ENCODE data around the gene DIAPH2. TPM values are rescaled to one million over a fixed set of nuclear protein-coding genes. Genes with fewer than 3 reads are reported as not detected.
"Not testable (repeated sequence)": the region's sequence is repeated elsewhere in the genome, so short reads cannot be mapped to it uniquely, and the experiment has no call there.

The DIAPH2 gene
- total RNA-seq, 2 experiments from 2014 or later = 9.1 to 12.4 TPM

DNA sequence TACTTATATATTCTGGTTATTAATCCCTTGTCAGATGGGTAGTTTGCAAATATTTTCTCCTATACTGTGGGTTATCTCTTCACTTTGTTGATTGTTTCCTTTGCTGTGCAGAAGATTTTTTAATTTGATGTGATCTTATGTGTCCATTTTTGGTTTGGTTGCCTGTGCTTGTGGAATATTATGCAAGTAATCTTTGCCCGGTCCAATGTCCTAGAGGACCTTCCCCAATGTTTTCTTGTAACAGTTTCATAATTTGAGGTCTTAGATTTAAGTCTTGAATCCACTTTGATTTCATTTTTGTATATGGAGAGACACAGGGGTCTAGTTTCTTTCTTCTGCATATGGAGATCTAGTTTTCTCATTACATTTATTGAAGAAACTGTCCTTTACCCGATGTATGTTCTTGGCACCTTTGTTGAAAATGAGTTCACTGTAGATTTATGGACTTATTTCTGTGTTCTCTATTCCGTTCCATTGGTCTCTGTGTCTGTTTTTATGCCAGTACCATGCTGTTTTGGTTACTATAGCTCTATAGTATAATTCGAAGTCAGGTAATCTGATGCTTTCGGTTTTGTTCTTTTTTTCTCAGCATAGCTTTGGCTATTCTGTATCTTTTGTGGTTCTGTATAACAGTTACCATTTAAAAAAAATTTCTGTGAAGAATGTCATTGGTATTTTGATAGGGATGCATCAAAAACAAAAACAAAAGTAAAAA is 34.7 kb downstream of the DIAPH2 start:
- H3K27ac Mint-ChIP-seq = no peak overlapping the region
- ChIA-PET CTCF (no interaction called here), POLR2A (no interaction called here)
- no peak for ATAC-seq
- no peak for DNase-seq
- no peaks in the 10 kb centered on the region for H3K27me3 Mint-ChIP-seq
- intact Hi-C loops (cut with DNase I, micrococcal nuclease) = no loop called here
- H3K4me3 Mint-ChIP-seq = no peak overlapping the region
- peaks cover 6% of the 10 kb centered on the region for H3K4me1 Mint-ChIP-seq
- H3K9me3 Mint-ChIP-seq (ENCODE audit: low read depth) = peaks cover 4% of the 10 kb centered on the region
- H3K36me3 Mint-ChIP-seq (ENCODE audit: low read depth) = no peaks in the 10 kb centered on the region

DNA sequence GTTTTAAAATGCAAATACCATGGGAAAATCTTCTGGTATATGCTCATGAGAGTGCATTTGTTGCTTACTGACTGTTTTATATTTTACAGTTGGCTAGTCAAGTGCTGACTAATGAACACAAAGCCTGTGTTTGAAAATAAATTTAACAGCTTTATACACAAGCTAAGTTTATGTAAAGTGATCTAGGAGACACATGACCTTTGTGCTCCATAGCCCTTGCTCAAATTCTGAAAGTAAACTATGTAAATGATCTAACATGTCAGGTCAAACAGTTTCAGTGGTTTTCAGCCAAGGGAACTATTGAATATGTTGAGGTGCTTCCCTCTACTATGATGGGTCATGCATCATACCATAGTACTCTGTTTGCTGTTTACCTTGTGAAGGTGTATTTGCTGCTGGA is 36.7 kb downstream of the DIAPH2 start:
- intact Hi-C loops (cut with DNase I, micrococcal nuclease) = no loop called here
- peaks cover 4% of the 10 kb centered on the region for H3K9me3 Mint-ChIP-seq (ENCODE audit: low read depth)
- H3K27me3 Mint-ChIP-seq = no peaks in the 10 kb centered on the region
- ChIA-PET CTCF (no interaction called here), POLR2A (no interaction called here)
- H3K4me3 Mint-ChIP-seq = no peak overlapping the region
- DNase-seq = no peak
- no peaks in the 10 kb centered on the region for H3K36me3 Mint-ChIP-seq (ENCODE audit: low read depth)
- H3K27ac Mint-ChIP-seq = no peak overlapping the region
- ATAC-seq = peak; percentile 39
- peaks cover 2% of the 10 kb centered on the region for H3K4me1 Mint-ChIP-seq

DNA sequence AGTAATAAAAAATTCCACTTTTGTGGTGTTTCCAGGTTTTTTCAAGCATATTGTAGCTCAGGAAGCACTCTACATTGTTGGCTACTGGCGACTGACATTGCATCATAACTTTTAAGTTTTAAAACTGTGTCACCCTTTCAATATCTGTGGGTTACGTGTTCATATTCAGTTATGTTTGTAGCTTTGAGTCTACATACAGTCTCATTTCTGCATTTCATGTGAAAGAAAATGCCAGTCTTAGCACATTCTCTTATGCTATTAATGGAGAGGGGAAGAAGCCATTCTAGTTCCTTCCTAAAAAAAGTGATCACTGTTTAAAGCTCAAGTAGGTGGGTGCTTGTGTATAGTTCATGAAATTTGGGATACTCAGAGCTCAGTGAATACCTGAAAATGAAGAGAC is 38.1 kb downstream of the DIAPH2 start:
- intact Hi-C loops (cut with DNase I, micrococcal nuclease) = no loop called here
- no peak for ATAC-seq
- Mint-ChIP-seq H3K27me3 (no peaks in the 10 kb centered on the region), H3K36me3 (ENCODE audit: low read depth) (no peaks in the 10 kb centered on the region), H3K4me3 (no peak overlapping the region), H3K9me3 (ENCODE audit: low read depth) (peaks cover 4% of the 10 kb centered on the region), H3K27ac (no peak overlapping the region), H3K4me1 (peaks cover 9% of the 10 kb centered on the region)
- DNase-seq = no peak
- ChIA-PET CTCF (no interaction called here), POLR2A (no interaction called here)

DNA sequence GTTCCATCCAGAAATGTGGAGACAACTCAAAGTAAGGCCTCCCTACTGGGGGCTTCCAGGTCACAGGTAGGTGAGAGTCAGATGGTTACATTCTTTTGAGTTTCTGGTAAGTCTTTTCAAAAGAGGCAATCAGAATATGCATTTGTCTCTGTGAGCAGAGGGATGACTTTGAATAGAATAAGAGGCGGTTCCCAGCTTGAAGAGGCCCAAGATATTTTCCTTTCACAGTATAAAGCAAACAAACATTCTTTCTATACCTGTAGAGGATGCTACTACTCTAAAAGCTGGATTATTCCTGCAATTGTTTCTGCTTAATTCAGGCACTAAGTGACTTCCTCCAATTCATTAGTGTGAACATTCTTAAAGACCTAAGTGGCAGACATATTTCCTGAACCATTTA is 44.4 kb downstream of the DIAPH2 start:
- no peak for DNase-seq
- CTCF ChIA-PET = no interaction called here
- no peak overlapping the region for H3K4me3 Mint-ChIP-seq
- H3K27ac Mint-ChIP-seq = no peak overlapping the region
- H3K27me3 Mint-ChIP-seq = no peaks in the 10 kb centered on the region
- peaks cover 7% of the 10 kb centered on the region for H3K4me1 Mint-ChIP-seq
- H3K9me3 Mint-ChIP-seq (ENCODE audit: low read depth) = no peaks in the 10 kb centered on the region
- POLR2A ChIA-PET = no interaction called here
- no peaks in the 10 kb centered on the region for H3K36me3 Mint-ChIP-seq (ENCODE audit: low read depth)
- intact Hi-C loops (cut with DNase I, micrococcal nuclease) = no loop called here
- no peak for ATAC-seq

DNA sequence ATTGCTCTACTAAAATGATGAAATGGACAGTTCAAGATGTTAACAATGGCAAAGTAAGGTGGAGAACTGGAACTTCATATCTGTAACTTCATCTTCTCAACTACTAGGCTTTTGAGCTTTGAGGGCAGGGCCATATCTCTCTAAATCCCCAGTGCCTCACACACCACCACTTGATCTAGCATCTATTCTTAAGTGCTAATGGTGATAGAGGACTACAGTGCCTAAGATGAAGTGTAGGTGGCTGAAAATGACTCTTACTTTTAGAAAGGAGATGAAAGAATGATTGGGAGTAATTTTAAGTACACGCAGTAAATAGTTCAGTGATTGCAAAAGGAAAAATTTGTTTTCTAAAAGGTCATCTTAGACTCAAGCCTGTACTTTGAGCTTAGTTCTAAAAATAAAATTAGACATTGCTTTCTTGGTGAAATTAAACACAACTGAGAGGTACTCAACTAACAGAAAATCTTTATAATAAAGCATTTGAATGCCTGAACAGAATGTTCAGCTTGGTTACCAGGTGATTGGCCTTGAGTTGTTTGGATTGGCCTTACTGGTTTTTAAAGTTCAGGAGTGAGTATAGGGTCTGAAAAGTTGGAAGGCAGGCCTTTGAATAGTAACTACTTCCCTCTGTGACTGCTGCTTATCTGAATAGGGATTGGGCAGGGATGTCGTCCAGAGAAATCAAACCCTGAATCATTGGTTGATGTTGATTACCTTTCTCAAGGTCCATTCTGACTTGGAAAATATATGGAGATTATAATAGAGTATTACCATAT is 45.4 kb downstream of the DIAPH2 start:
- intact Hi-C loops (cut with DNase I, micrococcal nuclease) = no loop called here
- ChIA-PET CTCF (no interaction called here), POLR2A (no interaction called here)
- Mint-ChIP-seq H3K4me1 (peaks cover 7% of the 10 kb centered on the region), H3K4me3 (no peak overlapping the region), H3K36me3 (ENCODE audit: low read depth) (no peaks in the 10 kb centered on the region), H3K27ac (no peak overlapping the region), H3K9me3 (ENCODE audit: low read depth) (no peaks in the 10 kb centered on the region), H3K27me3 (no peaks in the 10 kb centered on the region)
- ATAC-seq (no peak), DNase-seq (no peak)

GRCh38 chrX:96731000-96731399 is 46.4 kb downstream of the DIAPH2 start:
- H3K27ac Mint-ChIP-seq; POLR2A ChIA-PET; H3K27me3 Mint-ChIP-seq; H3K36me3 Mint-ChIP-seq (ENCODE audit: low read depth); ATAC-seq; DNase-seq; H3K4me1 Mint-ChIP-seq; intact Hi-C loops (cut with DNase I, micrococcal nuclease); H3K4me3 Mint-ChIP-seq; CTCF ChIA-PET; H3K9me3 Mint-ChIP-seq (ENCODE audit: low read depth): not testable (repeated sequence)

DNA sequence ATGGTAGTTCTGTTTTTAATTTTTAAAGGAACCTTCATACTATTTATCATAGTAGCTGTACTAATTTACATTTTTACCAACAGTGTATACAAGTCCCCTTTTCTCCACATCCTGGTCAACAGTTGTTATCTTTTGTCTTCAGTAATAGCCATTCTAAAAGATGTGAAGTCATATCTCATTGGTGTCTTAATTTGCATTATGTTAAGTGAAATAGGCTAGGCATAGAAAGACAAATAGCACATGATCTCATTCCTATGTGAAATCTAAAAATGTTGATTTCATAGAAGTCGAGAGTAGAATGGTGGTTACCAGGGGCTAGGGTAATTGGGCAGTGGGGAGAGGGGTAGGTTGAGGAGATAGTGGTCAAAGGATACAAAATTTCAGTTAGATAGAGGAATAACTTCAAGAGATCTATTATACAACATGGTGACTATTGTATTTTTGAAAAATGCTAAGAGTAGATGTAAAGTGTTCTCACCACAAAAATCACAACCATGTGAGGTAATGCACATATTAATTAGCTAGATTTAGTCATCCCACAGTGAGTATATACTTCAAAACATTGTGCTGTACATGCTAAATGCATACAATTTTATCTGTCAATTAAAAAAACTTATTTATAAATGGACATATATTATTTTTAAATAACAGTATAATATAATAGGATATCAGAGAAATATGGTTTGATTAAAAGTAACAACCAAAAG is 58.9 kb downstream of the DIAPH2 start:
- Mint-ChIP-seq H3K4me1 (no peaks in the 10 kb centered on the region), H3K36me3 (ENCODE audit: low read depth) (peaks cover 2% of the 10 kb centered on the region), H3K27ac (no peak overlapping the region), H3K27me3 (no peaks in the 10 kb centered on the region), H3K9me3 (ENCODE audit: low read depth) (no peaks in the 10 kb centered on the region), H3K4me3 (no peak overlapping the region)
- ATAC-seq = no peak
- intact Hi-C loops (cut with DNase I, micrococcal nuclease) = no loop called here
- DNase-seq = no peak
- ChIA-PET CTCF (no interaction called here), POLR2A (no interaction called here)

- H3K9me3 Mint-ChIP-seq (ENCODE audit: low read depth) = no peaks in the 10 kb centered on the region
- ChIA-PET POLR2A (no interaction called here), CTCF (no interaction called here)
- DNase-seq (no peak), ATAC-seq (no peak)
- no peaks in the 10 kb centered on the region for H3K27me3 Mint-ChIP-seq
- H3K36me3 Mint-ChIP-seq (ENCODE audit: low read depth) = peaks cover 1% of the 10 kb centered on the region
- no peak overlapping the region for H3K27ac Mint-ChIP-seq
- no peaks in the 10 kb centered on the region for H3K4me1 Mint-ChIP-seq
- intact Hi-C loops (cut with DNase I, micrococcal nuclease) = no loop called here
- H3K4me3 Mint-ChIP-seq = no peak overlapping the region
These were observed 68.1 kb downstream of the DIAPH2 start for GRCh38 chrX:96752781-96753180.

GRCh38 chrX:96753230-96753629 is 68.6 kb downstream of the DIAPH2 start:
- H3K9me3 Mint-ChIP-seq (ENCODE audit: low read depth) = no peaks in the 10 kb centered on the region
- H3K4me3 Mint-ChIP-seq = no peak overlapping the region
- DNase-seq (no peak), ATAC-seq (no peak)
- H3K27ac Mint-ChIP-seq = no peak overlapping the region
- ChIA-PET CTCF (no interaction called here), POLR2A (no interaction called here)
- H3K36me3 Mint-ChIP-seq (ENCODE audit: low read depth) = peaks cover 1% of the 10 kb centered on the region
- intact Hi-C loops (cut with DNase I, micrococcal nuclease) = no loop called here
- no peaks in the 10 kb centered on the region for H3K4me1 Mint-ChIP-seq
- no peaks in the 10 kb centered on the region for H3K27me3 Mint-ChIP-seq

DNA sequence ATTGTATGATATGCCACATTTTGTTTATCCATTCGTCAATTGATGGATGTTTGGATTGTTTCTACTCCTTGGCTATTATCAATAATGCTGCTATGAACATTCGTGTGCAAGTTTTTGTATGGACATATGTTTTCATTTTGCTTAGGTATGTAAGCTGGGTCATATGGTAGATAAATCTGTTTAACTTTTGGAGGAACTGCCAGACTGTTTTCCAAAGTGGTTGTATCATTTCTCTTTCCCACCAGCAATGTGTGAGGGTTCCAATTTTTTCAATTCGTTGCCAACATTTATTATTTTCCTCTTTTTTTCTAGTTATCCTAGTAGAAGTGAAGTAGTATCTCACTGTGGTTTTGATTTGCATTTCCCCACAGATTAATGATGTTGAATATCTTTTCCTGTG is 71.8 kb downstream of the DIAPH2 start:
- H3K4me1 Mint-ChIP-seq = no peaks in the 10 kb centered on the region
- H3K36me3 Mint-ChIP-seq (ENCODE audit: low read depth) = peaks cover 1% of the 10 kb centered on the region
- no peaks in the 10 kb centered on the region for H3K9me3 Mint-ChIP-seq (ENCODE audit: low read depth)
- H3K27me3 Mint-ChIP-seq = no peaks in the 10 kb centered on the region
- intact Hi-C loops (cut with DNase I, micrococcal nuclease) = no loop called here
- H3K27ac Mint-ChIP-seq = no peak overlapping the region
- no peak for ATAC-seq
- CTCF ChIA-PET = no interaction called here
- no peak overlapping the region for H3K4me3 Mint-ChIP-seq
- DNase-seq = no peak
- POLR2A ChIA-PET = no interaction called here

DNA sequence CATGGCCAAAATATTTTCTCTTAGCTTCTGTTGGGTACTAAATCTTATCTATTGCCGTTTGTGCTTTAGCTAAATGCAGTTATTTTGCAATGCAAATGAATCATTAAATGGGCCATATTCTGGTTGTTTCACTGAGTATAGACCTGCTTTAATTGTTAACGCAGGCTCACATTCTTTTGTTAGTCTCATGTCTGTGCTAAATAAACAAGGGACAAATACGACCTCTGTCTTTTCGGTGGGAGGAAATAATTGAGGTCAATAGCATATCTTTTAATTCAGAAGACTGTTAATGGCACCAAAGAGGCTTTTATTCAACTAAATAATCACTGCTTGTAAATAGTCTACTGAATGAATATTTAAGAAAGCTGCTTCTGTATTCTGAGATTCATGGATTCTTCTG is 76.9 kb downstream of the DIAPH2 start:
- DNase-seq (no peak), ATAC-seq (no peak)
- Mint-ChIP-seq H3K4me1 (peaks cover 8% of the 10 kb centered on the region), H3K27me3 (no peaks in the 10 kb centered on the region), H3K9me3 (ENCODE audit: low read depth) (no peaks in the 10 kb centered on the region), H3K4me3 (no peak overlapping the region), H3K36me3 (ENCODE audit: low read depth) (no peaks in the 10 kb centered on the region), H3K27ac (no peak overlapping the region)
- ChIA-PET CTCF (interaction anchor here (1.3 kb wide), 1 partner anchor 9 kb away, joined by 3 read pairs; no protein-coding TSS in a partner anchor), POLR2A (no interaction called here)
- intact Hi-C loops (cut with DNase I, micrococcal nuclease) = no loop called here

- Mint-ChIP-seq H3K27me3 (no peaks in the 10 kb centered on the region), H3K4me3 (no peak overlapping the region), H3K4me1 (peaks cover 8% of the 10 kb centered on the region), H3K27ac (no peak overlapping the region), H3K9me3 (ENCODE audit: low read depth) (no peaks in the 10 kb centered on the region), H3K36me3 (ENCODE audit: low read depth) (no peaks in the 10 kb centered on the region)
- ChIA-PET CTCF (no interaction called here), POLR2A (no interaction called here)
- intact Hi-C loops (cut with DNase I, micrococcal nuclease) = no loop called here
- DNase-seq (no peak), ATAC-seq (no peak)
These were observed 79.0 kb downstream of the DIAPH2 start for GRCh38 chrX:96763608-96764007.
